Left renal cortex interstitium (tissue), 4 donors: ENCODE measurements around the gene DENND5A. TPM values are rescaled to one million over a fixed set of nuclear protein-coding genes. Genes with fewer than 3 reads are reported as not detected.

Experiments used
- DNase-seq, 4 donors: peaks; one replicate each; pipeline ENCODE4 v3.0.0-alpha.2; 2013; ENCODE audit warnings: low read depth in 4 of 4, low spot score in 2 of 4, missing footprints in 1 of 4
- polyA plus RNA-seq, 4 donors: library from polyadenylated mRNA; unstranded; fragments of 120-200 nt; gene quantifications; one replicate each; pipeline ENCODE4 v1.2.1, GENCODE V29; 2013; ENCODE audit not compliant: insufficient read length in 4 of 4

The DENND5A gene
- polyA plus RNA-seq, 4 donors, result 77.9 to 98.5 (median 92.7) TPM

DNA sequence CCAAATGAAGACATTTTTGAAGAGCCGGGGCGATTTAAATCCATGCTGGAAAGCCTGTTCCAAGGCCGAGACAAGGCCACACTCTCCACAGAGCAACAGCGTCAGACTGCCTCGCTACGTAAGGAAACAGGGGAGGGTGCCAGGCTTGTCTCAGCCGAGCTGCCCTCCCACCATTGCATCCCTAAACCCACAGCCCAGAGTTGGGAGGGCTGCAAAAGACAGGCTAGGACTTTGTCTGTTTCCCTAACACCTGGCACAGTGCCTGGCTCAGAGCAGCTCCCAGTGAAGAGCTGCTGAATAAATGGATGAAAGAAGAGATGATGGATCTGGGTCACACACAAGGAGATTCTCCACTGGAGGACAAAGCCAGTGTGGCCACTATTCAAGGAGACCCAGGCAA, 122.4 kb downstream of the DENND5A start:
- no peak for DNase-seq

DNA sequence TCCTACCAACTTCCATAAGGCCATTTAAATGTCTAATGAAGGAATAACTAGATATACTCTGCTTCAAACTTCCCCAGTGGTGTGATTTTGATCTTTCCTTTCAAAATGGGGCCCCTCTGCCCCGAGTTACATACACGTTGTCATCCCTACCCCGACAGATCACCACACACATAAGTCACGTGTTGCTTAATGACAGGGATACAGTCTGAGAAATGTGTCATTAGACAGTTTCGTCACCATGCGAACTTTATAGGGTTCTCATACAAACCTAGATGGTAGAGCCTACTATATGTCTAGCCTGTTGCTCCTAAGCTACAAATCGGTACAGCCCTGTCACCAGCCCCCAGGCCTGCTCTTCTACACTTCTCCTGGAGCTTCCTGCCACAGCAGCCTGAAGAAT, 124.0 kb downstream of the DENND5A start:
- DNase-seq, result no peak

DNA sequence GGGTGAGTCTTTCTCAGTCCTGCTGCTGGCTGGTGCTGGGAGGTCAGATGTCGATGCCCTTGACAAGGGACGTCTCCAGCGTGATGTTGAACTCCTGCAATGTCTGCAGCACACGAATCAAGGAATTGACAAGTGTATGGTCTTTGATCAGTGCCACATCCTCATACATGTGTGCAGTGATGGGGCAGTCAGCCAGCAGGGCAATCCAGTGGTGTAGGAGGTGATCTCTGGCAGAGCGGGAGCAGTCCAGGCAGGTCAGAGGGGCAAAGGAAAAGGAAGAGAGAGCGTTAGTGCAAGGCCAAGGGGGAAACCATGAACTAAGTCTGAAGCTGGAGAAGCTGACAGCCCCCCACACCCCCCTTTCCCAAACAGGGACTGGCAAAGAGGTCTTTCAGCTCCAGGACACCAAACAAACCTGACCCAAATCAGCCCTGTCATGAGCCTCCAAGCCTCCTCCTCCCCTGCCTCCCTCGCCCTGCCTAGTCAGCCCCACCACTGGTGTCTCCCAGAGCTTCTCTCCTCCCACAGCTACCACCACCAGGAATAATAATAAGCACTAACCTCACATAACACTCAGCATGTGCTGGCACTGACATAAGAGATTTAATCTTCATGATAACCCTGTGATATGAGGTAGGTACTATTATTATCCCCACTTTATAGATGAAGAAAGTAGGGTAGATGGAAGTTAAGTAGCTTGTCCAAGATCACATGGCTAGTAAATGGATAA, 125.4 kb downstream of the DENND5A start:
- no peak for DNase-seq

DNA sequence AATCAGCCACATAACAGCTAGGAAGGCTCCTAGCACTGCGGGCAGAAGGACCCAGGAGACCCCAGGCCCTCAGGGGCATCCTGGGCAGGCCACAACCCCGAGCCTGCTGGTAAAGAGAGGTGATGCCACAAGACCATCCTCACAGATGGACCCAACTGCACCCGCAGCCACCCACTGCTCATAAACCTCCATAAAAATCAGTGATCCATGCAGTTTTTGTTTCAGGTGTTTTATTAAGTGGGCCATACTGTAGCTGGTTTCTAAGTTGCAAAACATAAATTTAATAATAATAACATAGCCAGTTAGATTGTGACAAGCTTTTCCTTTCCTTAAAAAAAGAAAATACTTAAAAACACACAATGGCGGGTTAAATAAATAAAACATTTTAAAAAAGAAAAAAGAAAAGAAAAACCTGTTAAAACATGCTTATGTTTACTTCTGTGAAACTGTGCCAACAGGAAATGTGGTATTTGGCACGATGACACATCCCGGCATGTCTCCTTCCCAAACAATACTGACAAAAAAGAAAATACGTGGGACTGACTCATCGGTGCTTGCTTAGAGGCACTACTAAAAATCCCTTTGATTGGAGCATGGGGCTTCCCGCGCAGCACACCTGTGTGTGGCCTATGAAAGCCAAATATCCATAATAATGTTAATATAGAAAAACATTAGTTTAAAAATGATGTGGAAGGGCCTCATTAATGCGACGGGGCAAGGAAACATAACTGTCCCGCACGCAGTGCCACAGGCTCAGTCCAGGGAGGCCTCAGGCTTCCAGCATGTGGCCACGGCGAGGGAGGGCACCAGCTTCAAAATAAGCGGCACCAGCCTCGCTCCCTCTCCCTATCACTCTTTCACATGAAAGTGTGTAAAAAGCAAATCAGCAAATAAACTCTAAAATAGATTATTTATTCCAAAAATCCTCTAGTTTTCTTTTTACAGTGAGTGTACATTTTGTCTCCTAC, 126.3 kb downstream of the DENND5A start:
- DNase-seq, result no peak

DNA sequence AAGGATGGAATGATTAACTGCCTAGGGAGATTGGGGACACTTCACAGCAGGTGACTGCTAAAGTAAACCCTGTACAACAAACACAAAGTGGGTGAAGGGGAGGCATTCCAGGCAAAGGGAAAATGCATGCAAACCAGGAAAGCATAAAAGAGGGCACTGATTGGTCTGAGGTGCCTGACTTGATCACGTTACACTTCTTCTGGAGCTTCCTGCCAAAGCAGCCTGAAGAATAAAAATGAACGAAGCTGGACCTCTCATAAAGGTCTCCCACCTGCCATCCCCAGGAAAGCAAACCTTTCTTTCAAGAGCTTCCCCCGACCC, 127.1 kb downstream of the DENND5A start:
- DNase-seq, result no peak

DNA sequence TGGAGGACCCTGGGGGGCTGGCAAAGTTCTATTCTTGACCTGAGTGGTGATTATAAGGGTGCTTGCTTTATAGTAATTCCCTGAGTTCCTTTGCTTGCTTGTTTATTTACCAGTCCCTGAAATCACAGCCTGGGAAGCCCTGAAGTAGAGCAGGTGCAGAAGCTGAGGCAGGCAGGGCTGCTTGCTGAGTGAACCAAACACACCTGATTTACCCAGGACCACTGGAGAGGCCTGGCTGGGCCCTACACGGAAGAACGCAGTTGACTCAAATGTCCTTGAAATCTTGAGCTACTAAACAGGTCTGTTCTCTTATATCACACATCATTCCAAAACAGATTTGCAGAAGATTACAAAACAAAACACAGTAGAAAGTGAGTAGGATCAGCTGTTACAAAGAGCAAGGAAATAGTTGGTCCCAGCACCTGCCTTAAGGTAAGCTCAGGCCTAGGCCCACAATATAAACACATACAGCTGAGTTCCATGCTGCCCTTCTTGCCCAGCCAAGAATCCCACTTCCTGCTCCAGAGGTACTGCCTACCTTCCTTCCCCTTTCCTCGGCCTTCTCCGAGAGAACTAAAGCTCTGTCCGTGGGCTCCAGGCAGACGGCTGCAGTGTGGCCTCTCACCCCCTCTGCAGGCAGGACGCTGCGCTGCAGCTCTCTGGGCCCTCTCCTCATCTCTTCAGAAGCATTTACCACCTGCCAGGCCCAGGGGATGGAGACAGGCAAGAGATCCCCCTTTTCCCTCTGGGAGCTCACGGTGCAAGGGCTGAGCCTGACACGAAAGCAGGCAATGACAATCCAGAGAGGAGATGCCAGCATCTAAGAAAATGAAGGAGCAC, 127.6 kb downstream of the DENND5A start:
- DNase-seq, result peak; percentile 21 to 62 (median 57)

DNA sequence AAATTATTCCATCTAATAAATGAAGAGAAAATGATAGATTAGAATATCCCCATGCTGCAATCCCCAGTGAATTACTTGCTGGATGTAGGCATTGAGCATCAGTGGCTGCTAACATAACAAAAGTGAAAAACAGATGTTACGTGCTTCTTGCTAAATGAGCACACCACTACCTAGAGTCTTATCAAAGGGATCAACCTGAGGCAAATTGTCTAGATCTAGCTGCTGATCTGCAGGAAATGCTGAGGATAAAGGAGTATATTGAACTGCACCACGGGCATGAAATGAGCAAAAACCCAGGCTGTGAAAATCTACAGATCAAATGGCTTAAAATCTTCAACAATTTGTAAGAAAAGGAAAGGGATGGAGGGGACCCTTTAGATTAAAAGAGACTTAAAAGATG, 128.4 kb downstream of the DENND5A start:
- no peak for DNase-seq

DNA sequence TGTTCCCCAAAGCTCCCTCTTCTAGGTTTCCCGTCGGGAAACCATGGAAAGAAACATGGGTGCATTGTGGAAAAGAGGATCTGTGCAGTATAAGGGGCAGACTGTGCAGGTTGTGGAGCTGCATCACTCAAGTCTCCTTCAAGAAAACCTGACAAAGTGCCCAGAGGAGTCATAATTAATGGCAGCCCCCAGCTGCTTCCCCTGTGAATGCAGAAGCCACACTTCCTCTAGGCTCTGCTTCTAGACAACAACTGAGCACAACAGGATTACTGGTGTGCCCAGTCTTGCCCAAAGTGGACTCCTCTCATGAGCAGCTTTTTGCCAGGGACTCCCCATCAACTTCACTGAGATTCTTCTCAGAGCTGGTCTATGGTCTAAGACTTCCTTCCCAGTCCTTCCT, 131.2 kb downstream of the DENND5A start:
- DNase-seq, result no peak

DNA sequence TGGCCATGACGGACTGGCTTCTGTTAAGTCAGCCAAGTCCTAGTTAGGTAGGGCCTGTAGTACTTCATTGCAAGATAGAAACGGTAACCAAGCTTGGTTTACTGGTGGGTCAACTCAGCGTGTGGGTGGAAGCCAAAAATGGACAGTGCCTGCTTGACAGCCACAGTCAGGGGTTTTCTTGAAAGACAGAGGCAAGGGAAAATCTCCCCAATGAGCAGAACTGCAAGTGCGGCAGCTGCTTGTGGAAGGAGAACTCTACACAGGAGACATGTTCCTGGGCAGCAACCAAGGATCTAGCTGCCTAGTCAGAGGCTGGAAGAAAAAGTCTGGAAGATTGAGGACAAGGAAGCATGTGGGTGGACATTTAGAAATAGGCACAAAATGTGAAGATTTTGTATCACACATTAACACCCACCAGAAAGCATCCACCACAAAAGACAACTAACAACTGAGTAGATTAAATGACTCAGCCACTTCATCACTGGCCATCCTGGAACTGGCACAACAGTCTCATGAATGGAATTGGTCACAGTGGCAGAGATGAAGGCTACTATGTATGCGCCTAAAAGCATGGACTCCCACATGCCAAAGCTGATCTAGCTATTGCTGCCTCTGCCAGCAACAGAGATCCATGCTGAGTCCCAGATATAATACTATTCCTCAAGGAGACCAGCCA, 132.8 kb downstream of the DENND5A start:
- DNase-seq, result no peak

DNA sequence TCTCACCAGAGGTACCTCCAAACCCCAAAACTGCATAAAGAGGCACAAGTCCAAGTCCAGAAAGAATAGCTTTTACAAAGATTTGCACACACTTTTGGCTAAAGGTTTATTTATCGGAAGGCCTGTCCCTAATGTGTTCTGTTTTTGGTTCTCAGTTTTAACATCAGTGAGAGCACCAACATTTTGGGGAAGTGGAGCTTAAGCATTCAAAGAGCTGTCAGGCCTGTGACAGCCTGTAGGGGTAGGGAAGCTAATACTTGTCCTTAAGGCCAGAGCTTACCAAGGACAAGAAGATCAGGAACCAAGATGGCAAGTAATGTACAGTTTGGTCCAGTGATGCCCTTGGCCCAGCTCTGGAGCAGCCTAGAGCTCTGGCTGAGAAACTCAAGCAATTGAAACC, 134.9 kb downstream of the DENND5A start:
- no peak for DNase-seq

DNA sequence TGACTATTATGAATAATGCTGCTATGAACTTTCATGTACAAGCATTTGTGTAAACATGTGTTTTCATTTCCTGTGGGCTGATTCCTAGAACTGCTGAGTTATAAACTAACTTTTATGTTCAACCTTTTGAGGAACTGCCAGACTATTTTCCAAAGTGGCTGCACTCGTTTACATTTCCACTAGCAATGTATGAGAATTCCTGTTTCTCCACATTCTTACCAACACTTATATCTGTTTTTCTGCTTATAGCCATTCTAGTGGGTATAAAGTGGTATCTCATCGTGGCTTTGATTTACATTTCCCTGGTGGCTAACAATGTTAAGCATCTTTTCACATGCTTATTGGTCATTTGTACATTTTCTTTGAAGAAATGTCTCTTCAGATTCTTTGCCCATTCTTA, 138.5 kb downstream of the DENND5A start:
- DNase-seq, result no peak

DNA sequence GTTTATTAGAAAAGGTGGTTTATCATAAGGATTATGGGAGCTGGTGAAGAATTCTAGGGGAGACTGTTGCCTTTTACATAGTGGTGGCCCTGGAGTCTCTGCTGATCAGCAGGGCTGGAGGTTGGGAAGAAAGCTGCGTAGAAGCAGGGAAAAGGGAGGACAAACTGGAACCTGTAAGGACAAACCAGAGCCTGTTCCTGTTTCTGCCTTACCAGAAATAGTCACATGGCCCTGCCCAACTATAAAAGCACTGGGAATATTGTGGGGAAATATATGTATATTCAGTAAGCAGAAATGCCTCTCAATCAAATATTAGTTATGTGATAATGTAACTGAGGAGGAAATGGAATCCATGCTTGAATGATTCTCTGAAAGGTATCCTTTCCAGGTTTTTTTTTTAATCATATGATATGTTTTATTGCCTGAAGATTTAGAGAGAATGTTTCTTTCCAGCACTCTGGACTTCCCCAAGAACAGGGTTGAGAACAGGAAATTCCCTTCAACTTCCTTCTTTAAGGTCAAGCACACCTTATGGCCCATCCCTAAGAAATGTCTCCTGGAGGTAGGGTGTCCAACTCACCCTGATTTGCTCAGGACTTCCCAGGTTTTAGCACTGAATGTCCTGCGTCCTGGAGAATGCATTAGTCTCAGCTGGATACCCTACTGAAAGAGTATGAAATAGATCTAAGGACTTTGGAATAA, 139.8 kb downstream of the DENND5A start:
- DNase-seq, result no peak

DNA sequence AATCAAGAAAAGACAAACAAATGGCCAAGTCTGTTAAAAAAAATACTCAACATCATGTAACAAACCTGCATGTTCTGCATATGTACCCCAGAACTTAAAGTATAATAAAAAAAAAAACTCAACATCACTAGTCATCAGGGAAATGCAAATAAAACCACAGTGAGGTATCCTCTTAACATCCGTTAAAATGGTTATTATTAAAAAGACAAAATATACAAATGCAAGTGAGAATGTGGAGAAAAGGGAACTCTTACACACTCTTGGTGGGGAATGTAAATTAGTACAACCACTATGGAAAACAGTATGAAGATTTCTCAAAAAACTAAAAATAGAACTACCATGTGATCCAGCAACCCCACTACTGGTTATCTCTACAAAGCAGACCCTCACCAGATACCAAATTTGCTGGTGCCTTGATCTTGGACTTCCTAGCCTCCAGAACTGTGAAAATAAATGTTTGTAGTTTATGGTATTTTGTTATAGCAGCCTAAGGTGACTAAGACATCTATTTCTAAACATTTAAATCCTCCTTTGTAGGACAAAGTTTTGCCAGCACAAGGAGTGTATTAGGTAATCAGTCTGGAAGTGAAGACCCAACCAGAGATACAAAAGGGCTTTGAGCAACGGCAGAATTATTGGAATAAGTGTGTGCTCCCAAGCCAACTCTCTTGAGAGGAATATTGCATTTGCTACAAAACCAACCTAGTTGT, 141.4 kb downstream of the DENND5A start:
- no peak for DNase-seq

DNA sequence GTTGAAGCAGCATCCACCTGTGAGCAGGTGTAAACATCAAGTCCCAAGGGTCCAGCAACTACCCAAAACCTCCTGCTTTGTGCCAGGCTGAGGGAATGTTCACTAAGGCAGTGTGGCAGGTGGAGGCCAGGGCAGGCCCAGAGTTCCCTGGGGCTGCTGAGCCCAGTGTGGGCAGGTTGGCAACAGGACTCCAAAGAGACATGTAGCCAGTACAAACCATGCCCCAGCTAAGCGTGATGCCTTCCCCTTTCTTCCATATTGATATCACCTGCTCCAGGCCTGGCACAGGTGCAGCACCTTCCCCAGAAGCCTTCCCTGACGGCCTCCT, 143.7 kb downstream of the DENND5A start:
- DNase-seq, result no peak

DNA sequence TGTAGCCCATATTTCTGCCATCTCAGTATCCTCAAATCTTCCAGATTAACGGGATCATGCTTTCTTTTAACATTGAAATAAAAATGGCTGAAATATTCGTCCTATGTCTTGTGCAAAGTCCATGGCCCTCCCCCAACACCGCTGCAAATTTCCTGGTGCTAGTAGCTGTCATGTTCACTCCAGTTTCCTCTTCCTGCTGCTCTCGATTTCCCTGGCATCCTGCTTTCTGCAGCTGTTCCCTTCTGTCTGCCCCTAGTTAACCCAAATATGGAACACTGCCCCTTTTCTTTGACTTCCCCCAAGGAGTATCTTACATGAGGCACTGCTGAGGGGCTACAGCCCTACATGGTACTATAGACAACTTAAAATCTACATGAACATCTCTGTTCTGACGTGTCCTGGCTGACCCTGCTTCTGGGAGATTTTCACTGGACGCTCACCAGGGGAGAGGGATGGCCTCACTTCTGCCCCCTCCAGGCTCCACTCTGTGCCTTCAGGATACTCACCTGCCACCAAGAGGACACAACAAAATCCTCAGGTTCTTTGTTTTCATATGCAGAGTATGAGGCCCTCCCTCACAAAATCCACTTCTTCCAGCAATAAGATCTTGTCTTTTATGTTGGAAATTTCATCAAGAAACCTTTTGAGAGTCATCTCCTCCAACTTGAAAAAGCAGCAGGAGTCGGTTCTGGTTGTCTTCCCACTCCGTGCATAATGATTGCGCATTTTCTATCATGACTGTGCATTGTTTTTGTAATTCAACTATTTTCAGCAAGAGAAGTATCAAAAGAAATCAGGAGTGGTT, 144.3 kb downstream of the DENND5A start:
- DNase-seq, result no peak

DNA sequence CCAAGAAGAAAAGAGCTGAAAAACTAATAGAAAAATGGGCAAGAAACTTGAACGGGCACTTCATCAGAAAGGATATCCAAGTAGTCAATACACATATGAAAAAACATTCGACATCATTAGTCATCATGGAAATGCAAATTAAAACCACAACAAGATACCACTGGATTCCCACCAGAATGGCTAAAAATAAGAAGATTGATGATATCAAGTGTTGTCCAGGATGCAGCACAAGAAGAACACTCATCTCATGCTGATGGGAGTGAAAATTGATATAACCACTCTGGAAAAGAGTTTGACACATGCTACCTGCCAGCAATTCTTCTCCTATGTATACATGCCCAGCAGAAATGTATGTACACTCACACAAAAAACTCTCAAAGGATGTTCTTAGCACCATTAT, 146.9 kb downstream of the DENND5A start:
- no peak for DNase-seq

DNA sequence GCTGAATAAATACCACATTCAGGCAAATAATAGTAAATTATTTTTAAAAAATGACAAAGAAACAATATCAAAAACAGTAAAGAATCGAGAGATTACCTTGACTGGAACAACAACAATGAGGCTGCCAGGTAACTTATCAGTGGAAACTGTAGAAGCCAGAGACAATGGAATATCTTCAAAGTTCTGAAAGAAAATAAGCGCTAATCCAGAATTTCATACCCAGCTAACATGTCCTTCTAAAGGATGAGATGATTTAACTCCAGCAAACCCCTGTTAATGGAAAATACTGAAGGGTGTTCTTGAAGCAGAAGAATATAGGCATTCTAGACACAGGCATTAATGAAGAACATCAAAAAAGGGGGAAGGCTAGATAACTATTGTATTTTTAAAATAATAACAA, 153.1 kb downstream of the DENND5A start:
- no peak for DNase-seq

DNA sequence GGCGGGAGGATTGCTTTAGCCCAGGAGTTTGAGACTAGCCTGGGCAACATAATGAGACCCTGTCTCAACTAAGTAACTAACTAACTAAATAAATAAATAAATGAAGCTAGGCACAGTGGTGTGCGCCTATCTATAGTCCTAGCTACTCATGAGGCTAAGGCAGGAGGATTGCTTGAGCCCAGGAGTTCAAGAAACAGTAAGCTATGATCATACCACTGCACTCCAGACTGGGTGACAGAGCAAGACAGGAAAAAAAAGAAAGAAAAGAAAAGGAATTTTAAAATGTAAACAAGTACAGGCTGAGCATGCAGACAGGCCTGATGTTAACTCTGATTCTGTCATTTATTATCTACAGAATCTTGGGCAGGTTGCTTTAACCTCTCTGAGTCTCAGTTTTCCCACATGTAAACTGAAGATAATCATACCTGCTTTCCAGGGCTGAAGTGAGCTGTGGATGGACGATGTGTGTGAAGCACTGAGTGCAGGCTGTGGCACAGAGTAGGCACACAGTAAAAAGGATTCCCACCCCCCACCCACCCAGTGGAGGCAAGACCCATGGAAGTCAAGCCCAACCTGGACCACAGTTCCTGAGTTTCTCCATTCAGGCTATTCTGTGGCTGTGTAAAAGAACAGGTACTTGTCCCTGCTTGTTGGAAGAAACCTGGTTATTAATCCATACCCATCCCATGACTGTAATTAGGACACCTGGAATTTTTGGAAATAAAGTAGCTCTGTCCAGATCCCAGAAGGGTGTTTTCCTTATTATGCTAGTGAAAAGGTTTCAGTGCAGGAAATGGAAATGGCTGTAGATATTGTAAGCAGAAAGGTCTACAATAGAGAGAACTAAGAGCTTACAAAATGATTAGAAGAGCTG, 155.1 kb downstream of the DENND5A start:
- no peak for DNase-seq
